ENCODE results near the gene TM9SF3.

TM9SF3 gene

GRCh38 chr10:96532523-96532922 is 54.3 kb downstream of the TM9SF3 start:
- no peak overlapping the region for H3K4me3 ChIP-seq (ENCODE audit: low read depth, low read length)
- TF ChIP-seq, protein P1, sequence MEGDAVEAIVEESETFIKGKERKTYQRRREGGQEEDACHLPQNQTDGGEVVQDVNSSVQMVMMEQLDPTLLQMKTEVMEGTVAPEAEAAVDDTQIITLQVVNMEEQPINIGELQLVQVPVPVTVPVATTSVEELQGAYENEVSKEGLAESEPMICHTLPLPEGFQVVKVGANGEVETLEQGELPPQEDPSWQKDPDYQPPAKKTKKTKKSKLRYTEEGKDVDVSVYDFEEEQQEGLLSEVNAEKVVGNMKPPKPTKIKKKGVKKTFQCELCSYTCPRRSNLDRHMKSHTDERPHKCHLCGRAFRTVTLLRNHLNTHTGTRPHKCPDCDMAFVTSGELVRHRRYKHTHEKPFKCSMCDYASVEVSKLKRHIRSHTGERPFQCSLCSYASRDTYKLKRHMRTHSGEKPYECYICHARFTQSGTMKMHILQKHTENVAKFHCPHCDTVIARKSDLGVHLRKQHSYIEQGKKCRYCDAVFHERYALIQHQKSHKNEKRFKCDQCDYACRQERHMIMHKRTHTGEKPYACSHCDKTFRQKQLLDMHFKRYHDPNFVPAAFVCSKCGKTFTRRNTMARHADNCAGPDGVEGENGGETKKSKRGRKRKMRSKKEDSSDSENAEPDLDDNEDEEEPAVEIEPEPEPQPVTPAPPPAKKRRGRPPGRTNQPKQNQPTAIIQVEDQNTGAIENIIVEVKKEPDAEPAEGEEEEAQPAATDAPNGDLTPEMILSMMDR (IDR thresholded peaks at IDR 0.05; ENCODE audit: borderline replicate concordance, insufficient read depth, low read depth, low read length): no peak

DNA sequence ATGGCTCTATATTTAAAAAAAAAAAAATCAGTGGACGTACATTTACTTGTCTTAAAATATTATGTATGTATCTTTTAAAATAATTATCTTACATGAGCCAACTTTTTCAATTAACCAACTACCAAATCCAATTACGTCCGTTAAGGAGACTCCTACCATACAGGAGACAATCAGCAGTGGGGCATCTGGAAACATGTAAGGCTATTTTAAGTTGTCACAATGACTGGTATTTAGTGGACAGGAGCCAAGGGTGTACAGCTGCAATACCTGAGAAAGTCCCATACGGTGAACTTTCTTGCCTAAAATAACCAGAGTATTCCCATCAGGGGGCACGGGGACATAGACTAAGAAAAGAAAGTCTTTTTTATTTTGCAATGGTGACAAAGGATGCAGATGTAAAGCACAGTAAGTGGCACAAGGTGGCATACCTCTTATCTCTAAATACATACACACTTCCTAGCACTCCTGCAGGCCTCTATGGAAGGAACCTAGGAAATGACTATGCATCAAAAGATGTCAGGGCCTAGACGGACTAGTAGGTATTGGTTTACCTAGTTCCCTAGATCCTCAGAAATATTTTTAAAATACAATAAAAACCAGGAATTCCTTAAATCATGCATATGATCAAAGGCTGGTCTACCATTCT is 57.1 kb downstream of the TM9SF3 start:
- H3K4me3 ChIP-seq (ENCODE audit: low read depth, low read length): no peak overlapping the region
- TF ChIP-seq, protein P1 (IDR thresholded peaks at IDR 0.05; ENCODE audit: borderline replicate concordance, insufficient read depth, low read depth, low read length): no peak

- TF ChIP-seq, protein P1 (IDR thresholded peaks at IDR 0.05; ENCODE audit: borderline replicate concordance, insufficient read depth, low read depth, low read length): no peak
- H3K4me3 ChIP-seq (ENCODE audit: low read depth, low read length): no peak overlapping the region
Observed at GRCh38 chr10:96524741-96525140, 62.1 kb downstream of the TM9SF3 start.

DNA sequence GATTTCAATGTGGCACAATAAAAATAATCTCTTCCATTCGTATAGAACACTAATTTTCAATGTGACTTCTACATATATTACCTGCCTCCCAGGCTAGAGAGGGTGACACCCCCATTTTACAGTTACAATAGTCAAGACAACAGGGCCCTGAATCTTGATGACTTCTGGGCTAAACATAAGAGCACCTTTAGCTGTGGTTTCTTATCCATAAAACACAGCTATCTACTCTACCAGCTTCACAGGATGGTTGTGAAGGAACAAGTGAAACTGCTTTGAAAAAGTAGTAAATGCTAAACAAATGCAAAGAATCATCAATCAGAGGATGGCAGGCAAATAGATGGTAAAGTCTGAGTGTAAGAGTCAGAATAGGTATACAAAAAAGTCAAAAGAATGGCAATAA is 69.5 kb downstream of the TM9SF3 start:
- H3K4me3 ChIP-seq (ENCODE audit: low read depth, low read length): no peak overlapping the region
- TF ChIP-seq, protein P1 (IDR thresholded peaks at IDR 0.05; ENCODE audit: borderline replicate concordance, insufficient read depth, low read depth, low read length): no peak

DNA sequence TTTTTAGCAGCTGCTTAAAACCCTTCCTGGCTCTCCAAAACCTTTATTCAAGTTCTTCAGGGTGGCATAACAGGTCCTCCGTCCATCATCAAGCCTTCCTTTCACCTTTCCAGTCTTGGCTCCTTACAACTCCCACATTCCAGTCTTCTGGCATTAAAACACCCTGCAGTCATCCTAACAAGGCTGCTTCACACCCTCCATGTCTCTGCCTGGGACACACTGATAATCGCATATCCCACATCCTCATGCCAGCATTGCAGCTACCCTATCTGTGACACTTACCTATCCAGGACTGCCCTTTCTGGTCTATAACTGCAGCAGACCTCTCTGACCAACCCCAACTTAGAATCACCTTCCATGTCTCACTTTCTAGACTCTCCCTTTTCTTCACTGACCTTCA is 70.5 kb downstream of the TM9SF3 start:
- TF ChIP-seq, protein P1 (IDR thresholded peaks at IDR 0.05; ENCODE audit: borderline replicate concordance, insufficient read depth, low read depth, low read length): no peak
- H3K4me3 ChIP-seq (ENCODE audit: low read depth, low read length): no peak overlapping the region

GRCh38 chr10:96513698-96514561 is 72.9 kb downstream of the TM9SF3 start, which contains the start of gene TLL2:
TSS of gene TLL2 (minus strand) at chr10:96513926. CDS start at chr10:96513685, 241 bp downstream.
- TF ChIP-seq, protein P1 (IDR thresholded peaks at IDR 0.05; ENCODE audit: borderline replicate concordance, insufficient read depth, low read depth, low read length): peak; percentile 39

More at GRCh38 chr10:96513698-96514561, 72.9 kb downstream of the TM9SF3 start, which contains the start of gene TLL2:
- H3K4me3 ChIP-seq (ENCODE audit: low read depth, low read length): peak within 1 kb of the TSS; percentile 66
